HFF-Myc (cell line): ENCODE results near the gene LGR6.

Experiments used
- DNase-seq: peaks from one replicate; pipeline ENCODE4 v3.0.0-alpha.2; 2011; ENCODE audit warnings: low read depth; ENCODE audit errors: extremely low read depth
- H3K4me3 ChIP-seq: replicated peaks from 2 replicates; pipeline ENCODE4 v1.5.1; 2011; ENCODE audit warnings: low read depth, mild to moderate bottlenecking, control low read depth, low read length
- CTCF ChIP-seq: IDR thresholded peaks from 2 replicates; pipeline ENCODE4 v1.5.1; 2012; ENCODE audit warnings: mild to moderate bottlenecking, low read depth, low read length, control low read depth; ENCODE audit errors: missing control alignments

The LGR6 gene

GRCh38 chr1:202287196-202287595 lies 93.6 kb downstream of the LGR6 start:
- DNase-seq: no peak
- TF ChIP-seq CTCF: no peak
- no peak overlapping the region for H3K4me3 ChIP-seq

GRCh38 chr1:202288177-202288576 lies 94.6 kb downstream of the LGR6 start:
- no peak for TF ChIP-seq CTCF
- no peak for DNase-seq
- H3K4me3 ChIP-seq: no peak overlapping the region

GRCh38 chr1:202289009-202289408 lies 95.4 kb downstream of the LGR6 start:
- H3K4me3 ChIP-seq: no peak overlapping the region
- no peak for TF ChIP-seq CTCF
- DNase-seq: no peak

GRCh38 chr1:202291001-202291400 lies 97.4 kb downstream of the LGR6 start:
- no peak for DNase-seq
- no peak for TF ChIP-seq CTCF
- no peak overlapping the region for H3K4me3 ChIP-seq

- H3K4me3 ChIP-seq: no peak overlapping the region
- DNase-seq: no peak
- no peak for TF ChIP-seq CTCF
Measured at GRCh38 chr1:202291961-202292712, 98.5 kb downstream of the LGR6 start.

- no peak for DNase-seq
- no peak for TF ChIP-seq CTCF
- H3K4me3 ChIP-seq: no peak overlapping the region
Measured at GRCh38 chr1:202292773-202293172, 99.2 kb downstream of the LGR6 start.

GRCh38 chr1:202293569-202293968 lies 100.0 kb downstream of the LGR6 start:
- DNase-seq: no peak
- TF ChIP-seq CTCF: no peak
- H3K4me3 ChIP-seq: no peak overlapping the region
